Iris pigment epithelial cell (primary cell): Measurements from ENCODE around the gene HDLBP.
A peak's percentile ranks its signal among the peaks of the same experiment; 100 is the strongest.
"Not testable (repeated sequence)": the region's sequence is repeated elsewhere in the genome, so short reads cannot be mapped to it uniquely, and the experiment has no call there.

Source experiments
- DNase-seq: peaks from one replicate; pipeline ENCODE4 v3.0.0-alpha.2; 2011; ENCODE audit warnings: low read depth

HDLBP gene

GRCh38 chr2:241339839-241340630 is 24.6 kb upstream of the HDLBP start:
- peak; percentile 39 for DNase-seq

- no peak for DNase-seq
Measured at GRCh38 chr2:241334813-241335212, 19.3 kb upstream of the HDLBP start.

DNA sequence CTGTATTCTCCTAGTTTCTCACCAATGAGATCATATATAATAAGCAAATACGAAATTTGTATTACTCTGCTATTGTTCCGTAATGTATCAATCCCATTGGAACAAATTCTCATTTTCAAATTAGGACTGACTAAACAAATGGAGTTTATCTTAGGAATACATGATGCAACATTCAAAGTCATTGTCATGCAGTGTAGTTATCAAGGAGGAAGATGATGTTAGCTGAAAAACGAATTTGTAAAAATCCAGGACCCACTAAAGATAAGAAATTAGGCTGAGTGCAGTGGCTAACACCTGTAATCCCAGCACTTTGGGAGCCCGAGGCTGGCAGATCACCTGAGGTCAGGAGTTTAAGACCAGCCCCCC is 15.1 kb upstream of the HDLBP start:
- DNase-seq = no peak

- no peak for DNase-seq
Measured at GRCh38 chr2:241329669-241330615, 14.5 kb upstream of the HDLBP start.

- no peak for DNase-seq
Measured at GRCh38 chr2:241325257-241325656, 9.8 kb upstream of the HDLBP start.

- no peak for DNase-seq
Measured at GRCh38 chr2:241324775-241325174, 9.3 kb upstream of the HDLBP start.

DNA sequence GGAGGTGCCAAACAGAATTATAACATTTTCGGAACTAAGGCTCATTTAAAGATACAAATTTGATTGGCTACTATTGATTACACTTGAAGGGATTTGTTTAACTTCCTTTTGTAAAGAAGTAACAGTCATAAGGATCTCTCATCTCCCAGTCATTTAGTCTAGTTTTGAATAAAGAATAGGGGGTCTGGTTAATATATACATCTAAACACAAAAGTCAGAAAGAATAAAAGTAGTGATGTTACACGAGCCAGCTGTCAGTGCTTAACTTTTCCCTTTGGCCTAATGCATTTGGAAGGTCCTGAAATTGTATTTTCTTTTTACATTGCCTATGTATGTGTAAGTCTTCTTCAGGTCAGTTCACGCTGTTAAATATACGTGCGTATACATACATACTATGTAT is 8.3 kb upstream of the HDLBP start:
- no peak for DNase-seq

DNA sequence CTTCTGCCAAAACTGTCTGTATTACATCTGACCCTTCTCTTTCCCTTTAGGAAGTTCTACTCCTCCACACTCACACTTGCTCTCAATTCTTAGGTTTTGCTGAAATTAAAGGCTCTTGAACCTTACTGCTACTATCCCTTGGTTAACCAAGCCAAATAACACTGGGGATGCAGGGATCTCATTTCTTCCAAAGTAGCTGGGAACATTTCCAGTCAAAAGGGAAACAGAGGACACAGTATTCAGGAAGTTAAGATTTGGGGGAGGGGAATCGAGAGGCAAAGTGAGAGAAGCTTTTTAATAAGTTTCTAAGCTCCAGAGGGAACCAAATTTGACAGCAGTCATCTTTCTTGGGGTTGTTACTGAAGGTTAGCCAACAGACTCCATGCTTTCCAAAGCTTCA is 6.4 kb upstream of the HDLBP start:
- no peak for DNase-seq

- DNase-seq = no peak
Measured at GRCh38 chr2:241321033-241321432, 5.6 kb upstream of the HDLBP start.

DNA sequence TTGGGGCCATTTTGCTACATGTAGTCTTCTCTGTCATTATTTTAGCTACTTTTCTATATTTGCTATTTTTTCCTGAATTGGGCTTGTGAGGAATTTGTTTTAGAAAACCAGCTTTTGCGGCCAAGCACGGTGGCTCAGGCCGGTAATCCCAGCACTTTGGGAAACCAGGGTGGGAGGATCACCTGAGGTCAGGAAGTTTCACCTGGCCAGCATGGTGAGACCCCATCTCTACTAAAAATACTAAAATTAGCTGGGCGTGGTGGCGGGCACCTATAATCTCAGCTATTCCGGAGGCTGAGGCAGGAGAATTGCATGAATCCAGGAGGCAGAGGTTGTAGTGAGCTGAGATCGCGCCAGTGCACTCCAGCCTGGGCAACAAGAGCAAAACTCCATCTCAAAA is 4.9 kb upstream of the HDLBP start:
- DNase-seq = no peak

- not testable (repeated sequence) for DNase-seq
Measured at GRCh38 chr2:241318830-241319229, 3.4 kb upstream of the HDLBP start.

DNA sequence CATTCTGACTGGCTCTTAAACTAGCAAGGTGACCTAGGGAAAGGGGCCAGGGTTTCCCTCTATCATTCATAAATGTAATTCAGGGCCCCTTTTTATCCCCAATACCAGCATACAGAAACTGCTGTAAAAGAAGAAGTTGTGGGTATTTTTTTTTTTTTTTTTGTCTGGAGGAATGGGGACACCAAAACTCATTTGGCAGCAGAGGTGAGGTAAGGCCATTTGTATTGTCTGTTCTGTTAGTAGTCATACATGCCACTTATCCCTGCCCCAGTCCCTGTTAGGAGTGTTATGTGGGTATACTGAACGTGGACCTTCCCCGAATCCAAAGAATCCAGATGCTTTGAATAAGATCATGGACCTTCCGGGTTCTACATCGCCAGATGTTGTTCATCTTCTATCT is 1.9 kb upstream of the HDLBP start:
- DNase-seq = no peak

GRCh38 chr2:241316825-241317224 is 1.4 kb upstream of the HDLBP start:
- no peak for DNase-seq

GRCh38 chr2:241315879-241316631 is 583 bp upstream of the HDLBP start, which contains the start of gene SEPTIN2:
TSS of gene SEPTIN2 (plus strand) at chr2:241315925. CDS start at chr2:241324233, 8,308 bp downstream.
- DNase-seq = peak; percentile 54

- DNase-seq = peak; percentile 67
Measured at GRCh38 chr2:241314226-241315092, 1.0 kb downstream of the HDLBP start.

GRCh38 chr2:241313543-241314095 is 1.9 kb downstream of the HDLBP start:
- DNase-seq = no peak

- DNase-seq = peak; percentile 87
Measured at GRCh38 chr2:241312082-241312481, 3.4 kb downstream of the HDLBP start.

GRCh38 chr2:241310917-241311566 is 4.4 kb downstream of the HDLBP start:
- no peak for DNase-seq

DNA sequence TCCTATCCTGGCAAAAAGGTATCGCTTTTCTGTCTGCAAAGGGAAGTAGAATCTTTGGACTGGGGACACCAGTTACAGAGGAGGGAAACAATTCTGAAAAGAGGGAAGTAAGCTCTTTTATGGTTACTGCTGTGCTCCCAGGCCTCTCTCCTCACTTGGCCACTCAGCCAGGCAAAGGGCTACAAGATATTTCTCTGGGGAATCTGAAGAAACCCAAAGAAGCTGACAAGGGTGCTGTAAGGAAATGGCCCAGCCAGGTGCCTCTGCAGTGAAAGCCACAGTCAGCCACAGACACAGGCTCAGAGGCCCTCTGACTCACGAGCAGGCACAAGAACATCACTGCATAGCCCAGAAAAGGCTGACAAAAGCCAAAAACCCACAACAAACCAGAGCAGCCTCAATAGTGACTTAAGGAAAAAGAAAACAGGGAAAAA is 5.8 kb downstream of the HDLBP start:
- DNase-seq = peak; percentile 73

- no peak for DNase-seq
Measured at GRCh38 chr2:241308832-241309500, 6.5 kb downstream of the HDLBP start.
